NCI-H1436 (cell line): ENCODE results near the gene MXRA8.
"Not testable (repeated sequence)": the region's sequence is repeated elsewhere in the genome, so short reads cannot be mapped to it uniquely, and the experiment has no call there.

ENCODE experiments used
- DNase-seq: peaks from one replicate; lab custom pipeline; 2025; lab: John Stamatoyannopoulos, UW

Gene MXRA8

GRCh38 chr1:1319646-1319941 lies 38.8 kb downstream of the MXRA8 start:
- DNase-seq = no peak

GRCh38 chr1:1318777-1319645 lies 39.3 kb downstream of the MXRA8 start:
- no peak for DNase-seq

- DNase-seq = peak; percentile 43
These were observed 40.2 kb downstream of the MXRA8 start for GRCh38 chr1:1318131-1318652.

- DNase-seq = no peak
These were observed 40.9 kb downstream of the MXRA8 start for GRCh38 chr1:1317420-1317819.

- not testable (repeated sequence) for DNase-seq
These were observed 42.2 kb downstream of the MXRA8 start for GRCh38 chr1:1316199-1316598.

- DNase-seq = no peak
These were observed 42.9 kb downstream of the MXRA8 start for GRCh38 chr1:1315435-1315954.

GRCh38 chr1:1314678-1315335 lies 43.5 kb downstream of the MXRA8 start:
- no peak for DNase-seq

- no peak for DNase-seq
These were observed 44.1 kb downstream of the MXRA8 start for GRCh38 chr1:1314237-1314586.

- no peak for DNase-seq
These were observed 44.7 kb downstream of the MXRA8 start for GRCh38 chr1:1313500-1314236.

GRCh38 chr1:1312450-1313314 lies 45.7 kb downstream of the MXRA8 start:
- no peak for DNase-seq

- no peak for DNase-seq
These were observed 46.9 kb downstream of the MXRA8 start for GRCh38 chr1:1311107-1312104.

GRCh38 chr1:1310476-1311053 lies 47.8 kb downstream of the MXRA8 start:
- no peak for DNase-seq

- DNase-seq = no peak
These were observed 48.3 kb downstream of the MXRA8 start for GRCh38 chr1:1310109-1310385.

- DNase-seq = no peak
These were observed 48.9 kb downstream of the MXRA8 start for GRCh38 chr1:1309251-1310108.

- no peak for DNase-seq
These were observed 49.6 kb downstream of the MXRA8 start for GRCh38 chr1:1308756-1309250.

- peak; percentile 86 for DNase-seq
These were observed 50.2 kb downstream of the MXRA8 start, which contains the start of the genes ACAP3 and PUSL1 for GRCh38 chr1:1307923-1308755. ACAP3 (minus strand) TSS chr1:1307930; CDS start chr1:1307815, 115 bp downstream. PUSL1 (plus strand) TSS chr1:1308597; CDS start chr1:1308644, 47 bp downstream.

GRCh38 chr1:1307261-1307922 lies 51.0 kb downstream of the MXRA8 start:
- DNase-seq = no peak
